ENCODE measurements around the gene ZC3H7B. TPM values are rescaled to one million over a fixed set of nuclear protein-coding genes. Genes with fewer than 3 reads are reported as not detected.
"Not testable (repeated sequence)": the region's sequence is repeated elsewhere in the genome, so short reads cannot be mapped to it uniquely, and the experiment has no call there.

The ZC3H7B gene
- total RNA-seq, 2 donors from 2014 or later, result 19.4 to 48.7 TPM

DNA sequence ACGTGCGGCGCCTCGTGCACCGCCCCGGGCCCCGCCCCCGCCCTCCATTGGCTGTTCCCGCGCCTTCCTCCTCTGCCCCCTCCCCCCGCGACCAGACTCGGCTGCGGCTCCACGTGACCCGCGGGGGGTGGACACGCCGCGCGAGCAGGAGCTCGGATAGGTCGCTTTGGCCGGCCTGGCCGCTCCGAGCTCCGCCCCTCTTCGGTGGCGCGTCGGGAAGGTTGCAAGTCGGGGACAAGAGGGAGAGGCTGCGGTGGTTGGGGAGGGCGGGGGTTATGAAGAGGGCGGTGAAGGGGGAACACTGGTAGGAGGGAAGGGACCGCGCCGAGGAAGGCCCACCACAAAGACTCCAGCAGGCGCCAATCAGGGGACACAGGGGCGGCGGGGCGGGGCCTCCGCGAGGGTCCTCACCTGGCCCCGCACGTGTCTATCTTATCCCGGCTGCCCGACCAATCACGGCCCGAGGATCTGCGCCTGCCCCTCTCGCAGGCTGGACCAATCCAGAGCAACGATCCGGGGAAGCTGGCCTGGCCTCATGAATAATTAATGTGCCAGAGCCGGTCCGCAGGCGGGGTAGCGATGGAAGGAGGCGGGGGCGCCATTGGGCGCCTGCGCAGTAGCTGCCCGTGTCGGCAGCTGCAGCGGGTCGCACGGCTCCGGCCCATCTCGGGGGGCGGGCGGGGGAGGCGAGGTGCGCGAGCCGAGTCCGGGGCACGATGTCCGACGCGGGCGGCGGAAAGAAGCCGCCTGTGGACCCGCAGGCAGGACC is 80.2 kb downstream of the ZC3H7B start, which contains the start of gene TEF:
Gene TEF (plus strand): TSS at position 614 of the 769 bp plus-strand sequence. CDS start 103 bp downstream, at position 717.
- Mint-ChIP-seq H3K27ac (peak within 1 kb of the TSS; percentile 96 to 97), H3K9me3 (no peaks in the 10 kb centered on the region), H3K36me3 (no peaks in the 10 kb centered on the region)
- DNase-seq (ENCODE audit: low spot score in 2 of 2), result peak; percentile 97 to 98
- peak; percentile 92 for ATAC-seq

DNA sequence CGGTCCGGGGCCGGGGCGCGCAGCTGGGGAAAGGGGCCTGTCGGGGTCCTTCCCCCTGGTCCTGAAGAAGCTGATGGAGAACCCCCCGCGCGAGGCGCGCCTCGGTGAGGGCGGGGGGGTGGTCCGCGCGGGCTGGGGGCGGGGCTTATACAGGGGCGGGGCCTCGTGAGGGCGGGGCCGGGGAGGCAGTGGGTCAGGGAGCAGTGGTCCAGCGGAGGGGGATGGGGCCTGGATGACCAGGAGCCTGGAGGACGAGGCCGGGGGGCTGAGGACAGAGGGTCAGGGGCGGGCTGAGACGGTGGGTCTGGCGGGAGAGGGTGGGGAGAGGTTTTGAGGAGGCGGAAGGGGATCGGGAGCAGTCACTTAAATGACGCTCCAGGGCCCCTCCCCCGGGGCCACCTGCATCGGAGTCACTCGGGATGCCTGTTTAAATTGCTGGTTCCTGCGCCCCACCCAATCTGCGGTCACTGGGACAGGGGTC is 80.8 kb downstream of the ZC3H7B start:
- DNase-seq (ENCODE audit: low spot score in 2 of 2) (peak in 1 of 2 donors; percentile 69), ATAC-seq (peak; percentile 36 to 57)
- Mint-ChIP-seq H3K36me3 (no peaks in the 10 kb centered on the region), H3K9me3 (no peaks in the 10 kb centered on the region), H3K27ac (peak overlapping the region; percentile 92 to 96)

GRCh38 chr22:41382610-41383009 is 81.3 kb downstream of the ZC3H7B start:
- H3K9me3 Mint-ChIP-seq, result no peaks in the 10 kb centered on the region
- H3K27ac Mint-ChIP-seq, result peak overlapping the region; percentile 92 to 96
- no peaks in the 10 kb centered on the region for H3K36me3 Mint-ChIP-seq
- no peak for ATAC-seq
- no peak for DNase-seq (ENCODE audit: low spot score in 2 of 2)

DNA sequence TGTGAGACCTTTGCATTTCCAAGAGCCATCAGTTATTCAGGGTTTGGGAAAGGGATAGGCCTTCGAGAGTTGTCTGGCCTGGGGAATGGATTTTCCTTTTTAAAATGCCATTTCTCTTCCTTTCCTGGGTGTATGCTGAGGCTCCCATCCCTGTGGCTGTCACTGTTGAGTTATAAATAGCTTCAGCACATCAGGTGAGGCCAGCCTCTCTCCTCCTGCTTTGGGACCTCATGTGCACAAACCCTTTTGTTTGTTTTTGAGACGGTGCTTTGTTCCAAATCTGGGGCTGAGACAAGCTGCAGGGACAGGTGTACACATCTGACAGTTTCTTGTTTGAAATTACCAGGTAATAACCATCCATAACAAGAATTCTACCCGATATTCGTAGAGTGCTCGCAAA is 81.8 kb downstream of the ZC3H7B start:
- DNase-seq (ENCODE audit: low spot score in 2 of 2) (no peak), ATAC-seq (no peak)
- no peaks in the 10 kb centered on the region for H3K36me3 Mint-ChIP-seq
- no peak overlapping the region for H3K27ac Mint-ChIP-seq
- no peaks in the 10 kb centered on the region for H3K9me3 Mint-ChIP-seq

DNA sequence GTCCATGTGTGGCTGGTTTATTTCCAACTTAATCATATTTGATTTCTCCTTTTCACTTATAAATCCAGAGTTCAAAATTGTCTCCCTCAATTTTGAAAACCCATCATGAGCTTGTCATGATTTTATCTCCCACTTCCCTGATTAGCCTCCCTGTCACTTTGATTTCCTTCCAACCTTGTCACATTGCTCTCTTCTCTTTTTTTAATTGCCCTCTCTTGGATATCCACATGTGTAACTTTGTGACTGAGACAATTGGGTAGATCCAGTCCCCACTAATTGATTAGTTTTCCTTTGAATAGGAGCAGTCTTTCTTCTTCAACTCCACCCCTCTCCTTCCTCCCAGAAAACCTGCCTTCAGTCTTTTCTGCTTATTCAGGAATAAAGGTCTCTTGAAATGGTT is 82.8 kb downstream of the ZC3H7B start:
- no peak for DNase-seq (ENCODE audit: low spot score in 2 of 2)
- ATAC-seq, result no peak
- H3K27ac Mint-ChIP-seq, result no peak overlapping the region
- H3K9me3 Mint-ChIP-seq, result no peaks in the 10 kb centered on the region
- H3K36me3 Mint-ChIP-seq, result no peaks in the 10 kb centered on the region

- ATAC-seq, result no peak
- Mint-ChIP-seq H3K9me3 (no peaks in the 10 kb centered on the region), H3K27ac (no peak overlapping the region), H3K36me3 (no peaks in the 10 kb centered on the region)
- no peak for DNase-seq (ENCODE audit: low spot score in 2 of 2)
Observed at GRCh38 chr22:41387341-41387740, 86.0 kb downstream of the ZC3H7B start.

DNA sequence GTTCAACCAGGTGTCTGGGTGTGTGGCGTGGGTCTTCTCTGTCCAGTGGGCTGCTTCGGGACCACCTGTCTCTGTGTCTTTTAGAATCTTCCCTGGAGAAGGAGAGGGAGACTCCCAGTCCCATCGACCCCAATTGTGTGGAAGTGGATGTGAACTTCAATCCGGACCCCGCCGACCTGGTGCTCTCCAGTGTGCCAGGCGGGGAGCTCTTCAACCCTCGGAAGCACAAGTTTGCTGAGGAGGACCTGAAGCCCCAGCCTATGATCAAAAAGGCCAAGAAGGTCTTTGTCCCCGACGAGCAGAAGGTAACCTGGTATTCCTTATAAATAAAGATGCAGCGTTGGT is 92.7 kb downstream of the ZC3H7B start:
- no peak for DNase-seq (ENCODE audit: low spot score in 2 of 2)
- H3K27ac Mint-ChIP-seq, result no peak overlapping the region
- H3K9me3 Mint-ChIP-seq, result no peaks in the 10 kb centered on the region
- no peak for ATAC-seq
- no peaks in the 10 kb centered on the region for H3K36me3 Mint-ChIP-seq

- no peak overlapping the region for H3K27ac Mint-ChIP-seq
- no peaks in the 10 kb centered on the region for H3K36me3 Mint-ChIP-seq
- ATAC-seq (no peak), DNase-seq (ENCODE audit: low spot score in 2 of 2) (no peak)
- no peaks in the 10 kb centered on the region for H3K9me3 Mint-ChIP-seq
Observed at GRCh38 chr22:41395531-41396240, 94.4 kb downstream of the ZC3H7B start.

- ATAC-seq (no peak), DNase-seq (ENCODE audit: low spot score in 2 of 2) (no peak)
- Mint-ChIP-seq H3K27ac (peak overlapping the region in 1 of 2 donors; percentile 44), H3K9me3 (no peaks in the 10 kb centered on the region), H3K36me3 (no peaks in the 10 kb centered on the region)
Observed at GRCh38 chr22:41397143-41397811, 96.0 kb downstream of the ZC3H7B start.

GRCh38 chr22:41398921-41399320 is 97.6 kb downstream of the ZC3H7B start:
- ATAC-seq, result no peak
- DNase-seq (ENCODE audit: low spot score in 2 of 2), result no peak
- H3K27ac Mint-ChIP-seq, result no peak overlapping the region
- H3K9me3 Mint-ChIP-seq, result no peaks in the 10 kb centered on the region
- H3K36me3 Mint-ChIP-seq, result no peaks in the 10 kb centered on the region

GRCh38 chr22:41401781-41402648 is 100.7 kb downstream of the ZC3H7B start:
- DNase-seq (ENCODE audit: low spot score in 2 of 2) (no peak), ATAC-seq (no peak)
- Mint-ChIP-seq H3K36me3 (no peaks in the 10 kb centered on the region), H3K27ac (no peak overlapping the region), H3K9me3 (no peaks in the 10 kb centered on the region)

DNA sequence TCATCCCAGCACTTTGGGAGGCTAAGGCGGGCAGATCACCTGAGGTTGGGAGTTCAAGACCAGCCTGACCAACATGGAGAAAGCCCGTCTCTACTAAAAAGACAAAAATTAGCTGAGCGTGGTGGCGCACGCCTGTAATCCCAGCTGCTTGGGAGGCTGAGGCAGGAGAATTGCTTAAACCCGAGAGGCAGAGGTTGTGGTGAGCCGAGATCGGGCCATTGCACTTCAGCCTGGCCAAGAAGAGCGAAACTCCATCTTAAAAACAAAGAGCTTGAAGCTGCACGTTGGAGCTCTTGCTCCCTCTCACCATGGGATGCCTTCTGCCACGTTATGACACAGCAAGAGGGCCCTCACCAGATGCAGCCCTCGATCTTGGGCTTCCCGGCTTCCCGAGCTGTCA is 101.5 kb downstream of the ZC3H7B start:
- not testable (repeated sequence) for H3K27ac Mint-ChIP-seq; H3K36me3 Mint-ChIP-seq; ATAC-seq; H3K9me3 Mint-ChIP-seq; DNase-seq (ENCODE audit: low spot score in 2 of 2)

DNA sequence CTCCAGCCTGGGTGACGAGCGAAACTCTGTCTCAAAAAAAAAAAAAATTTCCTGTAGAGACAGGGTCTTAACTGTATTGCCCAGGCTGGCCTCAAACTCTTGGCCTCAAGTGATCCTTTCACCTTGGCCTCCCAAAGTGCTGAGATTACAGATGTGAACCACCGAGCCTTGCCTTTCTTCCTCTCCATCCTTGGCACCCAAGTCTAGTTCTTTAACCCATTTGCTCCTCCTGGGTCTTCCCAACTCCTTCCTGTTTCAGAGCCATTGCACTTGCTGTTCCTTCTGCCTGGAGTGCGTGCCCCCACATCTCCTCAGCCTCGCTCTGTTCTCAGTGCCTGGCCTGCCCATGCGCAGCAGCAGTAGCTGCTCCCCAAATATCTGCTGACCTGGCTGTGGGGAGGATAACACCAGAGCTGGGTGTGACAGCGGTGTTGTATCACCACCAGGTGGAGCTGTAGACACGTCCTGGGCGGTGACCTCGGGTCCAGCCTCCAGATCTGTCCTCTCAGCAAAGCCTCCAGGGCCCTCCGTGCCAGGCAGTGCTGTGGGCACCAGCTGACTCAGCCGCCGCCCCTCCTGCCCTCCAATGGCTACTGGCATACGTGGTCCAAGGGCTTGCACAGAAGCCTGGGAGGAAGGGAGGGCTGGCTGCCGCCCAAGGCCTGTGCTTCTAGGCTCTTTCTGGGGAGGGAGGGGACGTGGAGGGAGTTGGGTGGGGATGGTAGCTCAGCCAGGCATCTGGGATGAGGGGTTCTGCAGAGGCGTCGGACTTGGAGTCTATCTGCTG is 102.4 kb downstream of the ZC3H7B start:
- Mint-ChIP-seq H3K9me3 (no peaks in the 10 kb centered on the region), H3K27ac (no peak overlapping the region), H3K36me3 (no peaks in the 10 kb centered on the region)
- ATAC-seq (peak; percentile 100), DNase-seq (ENCODE audit: low spot score in 2 of 2) (peak; percentile 89)

- no peaks in the 10 kb centered on the region for H3K36me3 Mint-ChIP-seq
- no peak overlapping the region for H3K27ac Mint-ChIP-seq
- DNase-seq (ENCODE audit: low spot score in 2 of 2), result peak in 1 of 2 donors; percentile 17
- ATAC-seq, result no peak
- no peaks in the 10 kb centered on the region for H3K9me3 Mint-ChIP-seq
Observed at GRCh38 chr22:41405588-41405987, 104.3 kb downstream of the ZC3H7B start.

DNA sequence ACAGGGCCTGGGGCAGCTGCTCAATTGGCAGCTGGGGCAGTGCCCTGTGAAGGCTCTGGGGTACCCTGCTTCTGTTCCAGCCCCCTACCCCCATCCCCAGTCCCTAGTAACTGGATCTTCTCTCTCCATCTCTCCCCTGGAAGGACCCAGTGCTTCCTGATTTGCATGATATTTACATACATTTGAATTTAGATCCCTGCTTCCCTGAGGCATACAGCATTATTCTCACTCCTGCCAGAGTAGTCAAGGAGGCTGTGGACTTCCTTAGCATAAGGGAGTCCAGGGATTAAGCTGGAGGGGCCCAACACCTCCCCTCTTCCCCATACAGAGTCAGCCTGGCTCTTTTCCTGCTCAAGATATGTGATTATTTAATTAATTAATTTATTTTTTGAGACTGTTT is 105.1 kb downstream of the ZC3H7B start:
- Mint-ChIP-seq H3K9me3 (no peaks in the 10 kb centered on the region), H3K36me3 (no peaks in the 10 kb centered on the region), H3K27ac (no peak overlapping the region)
- DNase-seq (ENCODE audit: low spot score in 2 of 2) (no peak), ATAC-seq (no peak)

- Mint-ChIP-seq H3K36me3 (no peaks in the 10 kb centered on the region), H3K9me3 (no peaks in the 10 kb centered on the region), H3K27ac (peak overlapping the region in 1 of 2 donors; percentile 29)
- DNase-seq (ENCODE audit: low spot score in 2 of 2) (no peak), ATAC-seq (no peak)
Observed at GRCh38 chr22:41407433-41407832, 106.1 kb downstream of the ZC3H7B start.

Measured in activated naive CD4-positive, alpha-beta T cell treated with anti-CD3 and anti-CD28 coated beads, Interleukin-2, amount 50 U/mL, for 72 hours (primary cell).